NCI-H446 (cell line): ENCODE measurements around the gene IAH1.
"Not testable (repeated sequence)": the region's sequence is repeated elsewhere in the genome, so short reads cannot be mapped to it uniquely, and the experiment has no call there.

Experiments used
- DNase-seq, 2 experiments: peaks; one replicate each; lab custom pipeline; 2025; lab: John Stamatoyannopoulos, UW

The IAH1 gene

DNA sequence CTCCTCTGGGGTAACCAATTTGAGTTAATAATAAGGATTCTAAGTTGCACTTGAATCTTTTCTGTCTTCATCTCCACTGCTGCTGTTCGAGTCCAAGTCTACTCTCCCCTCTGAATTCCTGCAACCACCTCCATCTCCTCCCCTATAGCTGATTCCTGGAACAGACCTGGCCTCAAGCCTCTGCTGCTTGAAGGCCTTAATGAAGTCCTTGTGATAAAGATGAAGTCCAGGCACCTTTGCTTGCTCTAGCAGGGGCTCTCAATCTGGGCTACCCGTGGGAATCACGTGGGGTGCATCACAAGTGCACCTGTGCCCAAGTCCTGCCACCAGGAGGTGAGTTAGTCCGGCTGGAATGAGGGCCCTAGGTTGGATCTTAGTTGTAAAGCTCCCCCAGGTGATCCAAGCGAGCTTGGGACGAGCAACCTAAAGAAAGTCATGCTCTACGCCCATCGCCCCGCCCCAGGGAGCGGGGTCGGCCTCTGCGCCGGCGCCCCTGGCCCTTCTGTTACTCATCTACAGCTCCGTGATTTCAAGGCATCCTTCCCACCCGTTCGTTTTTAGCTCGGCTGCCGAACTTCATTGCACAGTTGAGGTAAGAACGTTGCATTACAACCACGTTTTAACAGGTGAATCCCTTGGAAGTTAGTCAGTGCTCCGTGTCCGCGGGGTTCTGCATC is 905 bp upstream of the IAH1 start:
- no peak for DNase-seq

DNA sequence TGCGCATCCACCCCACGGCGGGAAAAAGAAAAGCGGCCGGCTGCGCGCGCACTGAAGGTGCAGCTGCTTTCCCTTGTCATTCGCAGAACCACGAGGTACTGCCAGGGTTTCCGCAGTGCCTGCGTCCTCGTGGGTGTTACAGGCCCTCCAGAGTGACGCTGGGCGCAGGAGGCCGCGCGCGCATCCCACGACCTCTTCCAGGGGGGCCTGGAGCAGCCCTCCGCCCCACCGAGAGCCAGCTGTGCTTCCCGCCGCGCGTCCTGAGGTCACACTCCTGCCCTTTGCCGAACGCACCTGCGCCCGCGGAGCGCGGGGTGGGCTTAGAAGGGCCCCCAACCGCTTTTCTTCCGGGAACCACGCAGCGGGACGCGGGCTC is 378 bp upstream of the IAH1 start:
- DNase-seq, result no peak

DNA sequence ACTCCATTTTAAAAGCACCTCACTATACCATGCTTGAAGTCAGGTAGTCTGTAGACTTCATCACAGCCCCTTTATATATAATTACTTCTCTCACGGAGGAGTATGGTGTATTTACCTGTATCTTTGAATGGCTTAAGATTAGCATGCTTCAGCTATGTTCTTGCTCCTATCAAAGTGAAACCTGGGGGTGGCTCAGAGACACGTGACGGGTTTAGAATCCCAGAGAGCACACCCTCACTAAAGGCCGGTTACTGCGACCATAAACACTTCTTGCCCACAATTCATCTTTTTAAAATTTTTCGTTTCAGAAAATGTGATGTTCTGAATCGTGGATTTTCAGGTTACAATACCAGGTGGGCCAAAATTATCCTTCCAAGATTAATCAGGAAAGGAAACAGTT is 3.6 kb downstream of the IAH1 start:
- DNase-seq, result no peak

DNA sequence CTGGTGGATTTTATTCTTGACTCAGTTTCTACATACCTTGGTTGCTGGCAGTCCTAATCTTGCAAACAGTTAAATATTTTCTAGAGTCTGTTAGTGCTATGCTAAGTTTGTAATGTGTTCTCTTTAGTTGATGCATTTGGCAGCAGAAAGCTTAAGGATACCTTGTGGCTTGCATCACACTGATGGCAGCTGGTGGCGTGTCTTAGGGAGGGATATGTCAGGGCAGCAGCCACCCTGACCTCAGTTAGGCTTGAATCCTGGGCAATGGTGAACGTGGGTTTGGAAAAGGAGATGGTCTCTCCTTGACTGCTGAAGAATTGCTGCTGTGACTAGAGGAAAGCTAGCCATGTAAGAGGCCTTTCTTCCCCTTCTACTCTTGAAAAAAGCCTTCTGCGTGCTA is 4.2 kb downstream of the IAH1 start:
- no peak for DNase-seq

DNA sequence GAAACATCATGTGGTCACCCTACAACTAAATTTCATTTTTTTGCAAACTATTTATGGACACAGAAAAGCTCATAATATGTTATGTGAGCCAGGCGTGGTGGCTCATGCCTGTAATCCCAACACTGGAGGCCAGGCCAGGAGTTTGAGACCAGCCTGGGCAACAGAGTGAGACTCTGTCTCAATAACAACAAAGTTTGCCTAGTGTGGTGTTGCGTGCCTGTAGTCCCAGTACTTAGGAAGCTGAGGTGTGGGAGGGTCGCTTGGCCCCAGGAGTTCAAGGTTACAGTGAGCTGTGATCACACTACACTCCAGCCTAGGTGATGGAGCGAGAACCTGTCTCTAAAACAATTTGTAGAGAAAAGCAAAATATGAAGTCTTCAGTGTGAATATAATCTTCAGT is 5.8 kb downstream of the IAH1 start:
- no peak for DNase-seq

DNA sequence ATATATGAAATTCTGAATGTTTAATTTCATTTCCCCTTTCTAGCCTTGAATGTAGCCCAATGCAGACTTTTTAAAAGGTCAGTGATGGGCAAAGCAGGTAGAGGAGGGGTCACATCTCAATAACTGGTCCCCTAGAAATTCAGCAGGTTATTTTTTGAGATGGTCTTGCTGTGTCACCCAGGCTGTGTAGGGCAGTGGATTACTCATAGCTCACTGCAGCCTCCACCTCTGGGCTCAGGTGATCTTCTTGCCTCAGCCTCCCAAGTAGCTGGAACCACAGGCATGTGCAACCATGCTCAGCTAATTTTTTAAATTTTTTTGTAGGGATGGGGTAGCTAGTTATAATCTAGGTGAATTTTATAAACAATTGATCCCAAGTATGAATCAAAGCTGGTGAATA is 8.8 kb downstream of the IAH1 start:
- no peak for DNase-seq

DNA sequence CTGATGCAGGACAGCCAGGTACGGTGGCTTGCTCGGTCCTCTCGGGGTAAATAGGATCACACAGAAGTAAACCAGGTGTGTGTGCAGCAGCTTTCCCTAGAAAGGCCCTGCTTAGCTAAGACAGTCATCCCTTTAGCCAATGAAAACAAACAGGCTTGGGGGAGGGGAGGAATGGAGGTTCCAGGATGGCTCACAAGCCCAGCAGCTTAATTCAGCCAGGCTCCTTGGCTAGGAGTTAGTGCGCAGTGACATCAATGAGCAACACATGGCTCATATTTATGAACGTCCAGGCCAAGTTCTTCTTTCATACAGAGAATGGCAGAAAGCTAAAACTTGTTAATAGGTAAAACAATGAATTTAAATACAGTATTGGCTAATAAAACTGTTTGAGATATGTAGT is 10.2 kb downstream of the IAH1 start:
- no peak for DNase-seq

DNA sequence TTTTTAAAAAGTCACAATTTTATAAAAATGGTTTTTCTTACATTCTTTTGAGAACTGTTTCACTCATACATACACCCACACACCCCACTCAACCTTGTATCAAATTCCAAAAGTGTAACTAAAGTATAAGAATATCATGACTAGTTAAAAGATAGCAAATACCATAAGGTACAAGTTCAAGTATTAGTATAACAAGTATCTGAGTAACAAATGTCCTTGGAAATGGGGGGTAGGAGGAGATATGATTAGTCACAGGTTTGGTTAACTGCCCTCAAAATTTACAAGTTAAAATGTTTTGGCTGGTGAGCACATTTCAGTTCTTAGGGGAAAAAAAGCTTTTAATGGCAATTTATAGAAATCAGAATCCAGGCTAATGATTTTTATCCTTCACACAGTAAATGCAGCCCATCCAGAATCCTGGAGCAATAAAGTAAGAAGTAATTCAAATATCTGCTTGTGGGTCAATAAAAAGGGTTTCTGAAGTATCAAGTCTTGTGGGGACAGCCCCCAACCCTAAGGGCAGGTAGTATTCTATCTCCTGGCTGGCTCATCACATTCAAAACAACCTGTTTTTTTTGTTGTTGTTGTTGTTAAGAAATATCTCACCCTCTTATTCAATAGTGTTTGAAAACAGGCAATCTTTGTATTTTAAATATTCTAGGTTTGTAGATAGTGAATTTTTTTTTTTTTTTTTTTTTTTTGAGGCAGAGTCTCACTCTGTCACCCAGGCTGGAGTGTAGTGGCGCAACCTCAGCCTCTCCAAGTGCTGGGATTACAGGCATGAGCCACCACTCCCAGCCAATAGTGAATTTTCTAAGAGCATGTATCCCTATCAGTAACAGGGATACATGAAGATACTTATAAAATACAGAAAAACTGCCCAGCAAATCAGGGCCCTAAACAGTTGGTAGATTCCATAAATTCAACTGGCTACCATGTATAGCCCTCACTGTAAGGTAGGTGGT is 14.5 kb downstream of the IAH1 start:
- DNase-seq, result no peak

DNA sequence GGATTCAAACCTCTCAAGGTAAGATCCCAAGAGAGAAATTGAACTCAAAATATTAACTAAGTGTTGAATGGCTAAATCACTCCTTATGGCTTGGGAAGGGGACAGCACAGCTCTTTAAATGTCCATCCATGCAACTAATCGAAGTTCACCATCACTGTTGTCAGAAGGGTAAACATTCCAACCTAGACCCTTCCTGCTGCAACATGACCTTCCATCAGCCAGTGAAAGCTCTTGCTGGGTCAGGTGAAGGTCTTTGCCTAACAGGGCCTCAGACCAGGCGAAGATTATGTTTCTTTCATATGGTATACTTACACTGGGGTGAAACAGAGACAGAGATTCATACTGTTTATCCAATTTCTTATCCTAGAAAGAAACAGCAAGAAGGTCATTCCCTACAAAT is 16.4 kb downstream of the IAH1 start:
- no peak for DNase-seq

DNA sequence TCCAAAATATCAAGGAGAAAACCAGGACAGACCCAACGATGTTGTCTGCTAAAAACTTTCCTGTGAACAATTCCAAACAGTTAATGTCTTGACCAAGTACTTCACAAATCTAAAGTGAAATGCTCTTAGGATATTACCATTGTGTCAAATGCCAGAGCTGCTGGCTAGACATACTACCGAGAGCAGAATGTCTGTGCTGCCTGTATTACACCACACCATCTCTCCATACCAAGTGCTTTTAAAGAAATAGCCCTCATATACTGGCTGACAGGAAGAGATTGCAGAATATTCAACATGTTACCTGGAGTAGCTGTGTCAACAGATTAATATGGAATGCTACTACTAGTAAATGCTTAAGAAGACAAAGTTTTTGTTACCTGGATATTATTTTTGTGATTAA is 18.6 kb downstream of the IAH1 start:
- no peak for DNase-seq

DNA sequence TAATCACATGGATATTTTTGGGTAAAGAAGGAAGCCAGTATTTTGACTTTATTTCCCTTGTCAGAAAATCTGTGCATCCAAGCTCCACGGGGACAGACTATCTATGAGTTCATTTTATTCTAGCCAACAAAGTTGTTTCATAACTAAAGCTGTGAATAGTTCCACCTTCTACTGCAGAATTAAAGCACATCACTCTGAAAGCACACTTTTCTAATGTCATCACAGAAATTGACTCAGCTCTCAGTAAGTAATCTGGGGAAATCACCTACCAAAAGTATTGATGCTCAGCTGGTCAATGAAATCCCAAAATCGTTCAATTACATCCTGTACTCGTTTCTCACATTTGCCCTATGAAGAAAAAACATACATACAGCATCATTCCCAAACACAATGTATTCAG is 19.1 kb downstream of the IAH1 start:
- DNase-seq, result no peak

DNA sequence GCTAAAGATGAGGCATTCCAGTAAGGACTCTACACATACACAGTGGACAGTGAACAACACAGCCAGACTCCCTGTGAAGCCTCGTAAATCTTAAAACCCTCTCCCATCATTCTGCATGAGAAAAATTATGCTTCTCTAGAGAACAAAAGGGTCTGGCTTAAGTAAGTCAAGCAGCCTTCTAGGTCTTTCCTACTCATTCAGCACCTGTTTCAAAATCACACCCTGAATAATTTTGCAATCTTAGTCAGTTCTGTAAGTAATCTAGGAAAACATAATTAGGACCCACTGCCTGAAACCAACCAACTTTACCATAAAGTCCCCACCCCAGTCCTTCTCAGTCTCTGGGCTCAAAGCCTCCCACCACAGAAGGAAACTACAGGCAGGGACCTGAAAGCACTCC is 19.7 kb downstream of the IAH1 start:
- DNase-seq, result no peak

DNA sequence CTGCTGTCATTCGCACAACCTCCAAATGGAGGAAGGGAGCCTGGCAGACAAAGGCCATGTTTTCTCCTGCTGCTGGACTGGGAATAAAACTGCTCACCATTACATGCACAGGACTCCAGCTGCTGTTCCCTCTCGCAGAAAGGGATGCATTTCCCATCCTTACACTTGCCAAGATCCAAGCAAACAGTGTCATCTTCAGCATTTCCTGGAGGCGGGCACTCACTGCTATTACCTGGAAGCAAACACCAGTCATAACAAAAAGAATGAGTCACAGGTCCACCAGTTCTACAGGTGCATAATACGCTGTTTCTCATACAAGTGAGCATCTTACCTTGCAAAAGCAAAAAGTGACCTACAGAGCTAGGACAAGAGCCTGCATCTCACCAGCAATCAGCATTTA is 22.7 kb downstream of the IAH1 start:
- no peak for DNase-seq

DNA sequence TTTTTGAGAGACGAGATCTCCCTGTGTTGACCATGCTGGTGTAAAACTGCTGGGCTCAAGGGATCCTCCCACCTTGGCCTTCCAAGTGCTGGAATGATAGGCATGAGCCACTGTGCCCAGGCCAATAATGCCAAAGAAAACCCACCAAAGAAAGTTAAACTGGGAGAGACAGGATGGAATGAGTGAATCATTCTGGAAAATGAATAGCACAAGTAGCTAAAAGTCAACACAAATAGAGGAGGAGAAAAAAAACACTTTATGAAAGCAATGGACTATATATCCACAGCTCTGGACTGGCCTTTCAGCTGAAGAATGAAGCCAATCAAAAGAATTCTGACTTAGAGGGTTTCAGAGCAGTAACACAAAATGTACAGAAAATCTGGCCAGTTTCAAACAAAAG is 23.9 kb downstream of the IAH1 start:
- DNase-seq, result no peak

DNA sequence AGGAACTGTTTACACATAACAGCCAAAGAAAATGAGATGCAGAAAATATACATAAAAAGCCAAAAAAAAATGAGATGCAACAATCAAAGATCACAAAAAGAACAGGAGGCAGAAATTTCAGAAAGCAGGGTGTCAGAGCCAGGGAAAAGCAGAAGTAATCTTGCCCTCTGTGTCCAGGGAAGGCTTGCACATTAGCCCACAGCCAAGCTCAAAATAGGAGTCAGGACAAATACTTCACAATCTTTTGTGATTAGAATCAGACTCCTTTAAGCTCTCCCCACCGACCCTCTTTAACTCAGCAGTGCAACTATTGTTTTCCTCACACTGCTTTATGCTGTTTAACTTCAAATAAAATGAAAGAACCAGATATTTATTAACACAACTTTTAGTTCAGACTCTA is 34.6 kb downstream of the IAH1 start:
- DNase-seq, result no peak

DNA sequence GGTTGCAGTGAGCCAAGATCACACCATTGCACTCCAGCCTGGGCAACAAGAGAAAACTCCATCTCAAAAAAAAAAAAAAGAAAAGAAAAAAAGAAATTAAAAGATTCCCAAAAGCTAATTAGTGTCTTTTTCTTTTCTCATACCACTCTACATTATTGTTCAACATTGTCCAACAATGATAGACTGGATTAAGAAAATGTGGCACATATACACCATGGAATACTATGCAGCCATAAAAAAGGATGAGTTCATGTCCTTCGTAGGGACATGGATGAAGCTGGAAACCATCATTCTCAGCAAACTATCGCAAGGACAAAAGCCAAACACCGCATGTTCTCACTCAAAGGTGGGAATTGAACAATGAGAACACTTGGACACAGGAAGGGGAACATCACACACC is 39.6 kb downstream of the IAH1 start:
- not testable (repeated sequence) for DNase-seq

DNA sequence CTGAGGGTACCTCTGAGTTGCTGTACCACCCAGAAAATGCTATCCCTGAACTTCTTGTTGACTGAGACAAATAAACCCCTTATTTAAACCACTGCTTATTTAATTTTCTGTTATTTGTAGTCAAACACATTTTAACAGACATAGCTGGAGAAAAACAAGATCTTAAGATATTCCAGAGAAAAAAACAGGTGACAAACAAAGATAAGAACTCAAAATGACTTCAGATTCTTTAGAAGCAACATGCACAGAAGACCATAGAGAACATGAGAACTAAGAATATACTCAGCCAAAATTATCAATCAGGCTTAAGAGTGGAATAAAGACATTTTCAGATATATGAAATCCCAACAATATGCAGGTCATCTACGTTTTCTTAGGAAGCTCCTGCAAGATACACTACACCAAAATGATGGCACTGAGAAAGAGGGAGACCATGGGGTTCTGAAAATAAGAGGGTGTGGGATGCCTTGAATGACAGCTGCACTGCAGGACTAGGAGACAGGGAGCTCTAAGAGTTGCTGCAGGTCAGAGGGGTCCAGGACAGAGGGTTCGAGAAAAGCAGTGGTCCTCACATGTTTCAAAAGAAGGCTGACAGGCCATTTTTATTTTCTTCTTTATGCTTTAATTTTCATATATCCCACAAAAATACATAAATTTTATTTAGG is 42.9 kb downstream of the IAH1 start:
- DNase-seq, result no peak

DNA sequence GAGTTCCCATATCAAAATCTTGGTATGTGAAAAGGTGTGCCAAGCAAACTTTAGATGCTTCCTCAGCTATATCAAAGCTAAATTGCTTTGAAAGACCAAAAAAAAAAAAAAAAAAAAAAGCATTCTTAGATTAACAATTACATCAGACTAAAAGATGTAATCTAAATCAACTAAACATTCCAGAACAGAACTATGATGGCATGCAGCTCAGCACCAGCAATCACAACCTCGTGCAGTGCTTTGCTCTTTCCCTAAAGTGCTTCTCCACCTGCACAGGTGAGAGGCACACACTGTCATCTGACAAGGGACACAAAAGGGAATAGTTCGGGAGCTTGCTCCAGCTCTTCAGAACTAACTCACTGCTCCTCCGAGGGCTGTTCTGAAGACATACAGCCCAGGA is 43.8 kb downstream of the IAH1 start:
- no peak for DNase-seq

DNA sequence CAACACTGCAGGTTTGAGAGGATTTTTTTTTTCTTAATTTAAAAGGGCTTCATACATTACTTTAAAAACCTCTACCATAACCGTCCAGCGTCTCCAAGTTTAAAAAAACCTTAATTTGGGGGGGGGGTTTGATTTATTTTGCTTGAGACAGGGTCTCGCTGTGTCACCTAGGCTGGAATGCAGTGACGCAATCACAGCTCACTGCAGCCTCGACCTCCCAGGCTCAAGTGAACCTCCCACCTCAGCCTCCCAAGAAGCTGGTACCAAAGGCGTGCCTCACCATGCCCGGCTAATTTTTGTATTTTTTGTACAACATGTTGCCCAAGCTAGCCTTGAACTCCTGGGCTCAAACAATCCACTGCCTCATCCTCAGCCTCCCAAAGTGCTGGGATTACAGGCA is 44.4 kb downstream of the IAH1 start:
- no peak for DNase-seq

DNA sequence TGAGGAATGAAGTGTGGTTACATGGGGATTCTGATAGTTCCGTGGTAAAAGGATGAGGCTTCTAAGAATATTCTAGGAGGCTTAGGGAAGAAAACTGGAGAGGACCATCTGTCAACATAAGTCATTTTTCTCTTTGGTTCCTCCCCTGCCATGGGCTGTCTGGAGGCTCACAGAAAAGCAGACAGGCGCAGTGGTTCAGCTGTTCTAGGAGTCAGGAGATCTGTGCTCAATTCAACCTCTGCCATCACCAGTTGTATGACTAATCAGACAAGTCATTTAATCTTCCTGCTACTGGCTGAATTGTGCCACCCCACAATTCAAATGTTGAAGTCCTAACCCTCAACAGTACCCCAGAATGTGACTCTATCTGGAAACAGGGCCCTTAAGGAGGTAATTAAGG is 44.9 kb downstream of the IAH1 start:
- DNase-seq, result no peak

DNA sequence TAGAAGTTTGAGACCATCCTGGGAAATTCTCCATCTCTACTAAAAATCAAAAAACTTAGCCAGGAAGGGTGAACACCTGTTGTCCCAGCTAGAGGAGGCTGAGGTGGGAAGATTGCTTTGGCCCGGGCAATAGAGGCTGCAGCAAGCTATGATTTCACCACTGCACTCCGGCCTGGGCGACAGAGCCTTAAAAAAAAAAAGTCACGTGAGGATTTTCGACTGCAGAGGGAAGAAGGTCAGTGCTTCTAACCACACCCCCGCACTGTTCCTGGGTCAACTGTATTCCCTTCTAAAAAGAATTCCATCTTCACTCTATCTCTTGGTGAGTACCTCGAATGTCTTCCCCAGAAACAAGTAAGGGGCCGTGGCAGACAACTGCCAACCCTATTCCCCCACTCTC is 49.9 kb downstream of the IAH1 start:
- DNase-seq, result no peak

DNA sequence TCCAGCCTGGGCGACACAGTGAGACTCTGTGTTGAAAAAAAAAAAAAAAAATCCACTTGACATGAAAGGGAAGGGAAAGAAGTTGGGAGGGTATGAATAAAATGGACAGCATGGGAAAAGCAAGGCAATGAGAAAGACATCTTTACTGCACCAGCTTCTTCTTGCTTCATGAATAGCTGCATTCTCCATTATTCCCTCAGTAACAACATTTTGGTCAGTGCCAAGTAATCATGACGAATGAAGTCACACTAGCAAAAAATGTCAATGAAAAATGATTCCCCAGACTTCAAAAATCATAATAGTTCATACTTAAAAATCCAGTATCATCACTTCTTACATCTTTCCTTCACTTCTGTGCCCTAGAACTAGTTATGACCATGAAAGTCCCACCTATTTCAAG is 50.9 kb downstream of the IAH1 start:
- no peak for DNase-seq
